ENCODE results near the gene SRGAP1.

SRGAP1 gene

DNA sequence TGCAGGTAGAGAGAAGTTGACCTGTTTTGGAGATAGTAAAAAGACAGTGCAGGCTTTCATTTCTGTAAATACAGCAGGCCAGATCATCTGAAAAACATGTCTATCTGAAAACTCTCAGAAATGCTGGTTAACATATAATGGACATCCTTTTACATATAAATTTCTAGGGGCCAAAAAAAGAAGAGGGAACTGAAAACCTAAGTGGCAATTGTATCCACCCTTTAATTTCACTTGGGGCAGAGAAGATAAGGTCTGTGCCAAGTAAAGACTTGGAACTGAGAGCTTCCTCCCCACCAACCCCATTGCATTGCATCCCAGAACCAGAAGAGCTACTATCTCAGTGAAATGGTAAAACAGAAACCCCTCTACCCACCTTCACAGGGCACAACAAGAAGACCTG lies 141.0 kb downstream of the SRGAP1 start:
- Histone ChIP-seq H2AFZ (ENCODE audit: low read length) (no peak overlapping the region), H3K4me2 (ENCODE audit: low read depth, low read length) (no peak overlapping the region), H3K27ac (ENCODE audit: low read length) (no peak overlapping the region)

DNA sequence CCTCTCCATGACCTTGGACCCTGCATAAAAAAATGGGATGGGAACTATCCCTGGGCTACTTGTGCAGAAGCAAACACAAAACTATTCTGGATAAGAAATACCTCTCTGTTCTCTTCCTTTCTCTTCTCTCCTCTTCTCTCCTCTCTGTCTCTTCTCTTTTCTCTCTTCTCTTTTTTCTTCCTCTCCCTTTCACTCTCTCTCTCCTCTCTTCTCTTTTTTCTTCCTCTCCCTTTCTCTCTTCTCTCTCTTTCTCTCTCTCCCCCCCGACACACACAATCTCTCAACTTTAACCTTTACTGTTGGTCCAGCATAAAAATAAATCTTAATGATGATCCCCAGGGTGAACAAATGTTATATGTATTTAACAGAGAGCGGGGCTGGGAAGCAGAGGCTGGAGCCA lies 141.4 kb downstream of the SRGAP1 start:
- no peak overlapping the region for H3K4me2 ChIP-seq (ENCODE audit: low read depth, low read length)
- H3K27me3 ChIP-seq (replicated peaks; ENCODE audit: insufficient read depth, low read length), result no peaks in the 10 kb centered on the region
- no peak overlapping the region for H3K27ac ChIP-seq (ENCODE audit: low read length)
- H3K36me3 ChIP-seq (replicated peaks; ENCODE audit: insufficient read depth, low read length), result no peaks in the 10 kb centered on the region
- H3K79me2 ChIP-seq (ENCODE audit: low read length), result no peaks in the 10 kb centered on the region
- no peak overlapping the region for H3K9ac ChIP-seq (ENCODE audit: low read length)
- TF ChIP-seq EZH2phosphoT487 (IDR thresholded peaks at IDR 0.05; ENCODE audit: low read length) (no peak), EZH2 (optimal IDR thresholded peaks at IDR 0.05; ENCODE audit: low read depth, low read length) (no peak)
- TF ChIP-seq, protein P1, sequence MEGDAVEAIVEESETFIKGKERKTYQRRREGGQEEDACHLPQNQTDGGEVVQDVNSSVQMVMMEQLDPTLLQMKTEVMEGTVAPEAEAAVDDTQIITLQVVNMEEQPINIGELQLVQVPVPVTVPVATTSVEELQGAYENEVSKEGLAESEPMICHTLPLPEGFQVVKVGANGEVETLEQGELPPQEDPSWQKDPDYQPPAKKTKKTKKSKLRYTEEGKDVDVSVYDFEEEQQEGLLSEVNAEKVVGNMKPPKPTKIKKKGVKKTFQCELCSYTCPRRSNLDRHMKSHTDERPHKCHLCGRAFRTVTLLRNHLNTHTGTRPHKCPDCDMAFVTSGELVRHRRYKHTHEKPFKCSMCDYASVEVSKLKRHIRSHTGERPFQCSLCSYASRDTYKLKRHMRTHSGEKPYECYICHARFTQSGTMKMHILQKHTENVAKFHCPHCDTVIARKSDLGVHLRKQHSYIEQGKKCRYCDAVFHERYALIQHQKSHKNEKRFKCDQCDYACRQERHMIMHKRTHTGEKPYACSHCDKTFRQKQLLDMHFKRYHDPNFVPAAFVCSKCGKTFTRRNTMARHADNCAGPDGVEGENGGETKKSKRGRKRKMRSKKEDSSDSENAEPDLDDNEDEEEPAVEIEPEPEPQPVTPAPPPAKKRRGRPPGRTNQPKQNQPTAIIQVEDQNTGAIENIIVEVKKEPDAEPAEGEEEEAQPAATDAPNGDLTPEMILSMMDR (IDR thresholded peaks at IDR 0.05; ENCODE audit: low read length), result no peak
- H3K4me1 ChIP-seq (ENCODE audit: low read length), result no peaks in the 10 kb centered on the region
- H2AFZ ChIP-seq (ENCODE audit: low read length), result no peak overlapping the region
- H3K4me3 ChIP-seq (ENCODE audit: low read length), result no peak overlapping the region
- H3K9me2 ChIP-seq (replicated peaks; ENCODE audit: insufficient read depth, low read length), result no peaks in the 10 kb centered on the region
- H3K9me3 ChIP-seq (replicated peaks; ENCODE audit: insufficient read depth, low read length), result no peaks in the 10 kb centered on the region
- DNase-seq, result no peak
- no peaks in the 10 kb centered on the region for H3F3A ChIP-seq (ENCODE audit: insufficient read depth, low read length)
- H4K20me1 ChIP-seq (ENCODE audit: insufficient read depth, low read length), result no peaks in the 10 kb centered on the region

More for the DNA sequence above, 141.0 kb downstream of the SRGAP1 start:
- no peak for TF ChIP-seq EZH2 (optimal IDR thresholded peaks at IDR 0.05; ENCODE audit: low read depth, low read length)
- TF ChIP-seq, protein P1 (IDR thresholded peaks at IDR 0.05; ENCODE audit: low read length), result no peak
- no peak for TF ChIP-seq EZH2phosphoT487 (IDR thresholded peaks at IDR 0.05; ENCODE audit: low read length)
- Histone ChIP-seq H3F3A (ENCODE audit: insufficient read depth, low read length) (no peaks in the 10 kb centered on the region), H3K4me1 (ENCODE audit: low read length) (no peaks in the 10 kb centered on the region), H3K9ac (ENCODE audit: low read length) (no peak overlapping the region), H3K9me3 (replicated peaks; ENCODE audit: insufficient read depth, low read length) (no peaks in the 10 kb centered on the region), H3K9me2 (replicated peaks; ENCODE audit: insufficient read depth, low read length) (no peaks in the 10 kb centered on the region), H3K4me3 (ENCODE audit: low read length) (no peak overlapping the region), H4K20me1 (ENCODE audit: insufficient read depth, low read length) (no peaks in the 10 kb centered on the region), H3K36me3 (replicated peaks; ENCODE audit: insufficient read depth, low read length) (no peaks in the 10 kb centered on the region), H3K27me3 (replicated peaks; ENCODE audit: insufficient read depth, low read length) (no peaks in the 10 kb centered on the region), H3K79me2 (ENCODE audit: low read length) (no peaks in the 10 kb centered on the region)
- no peak for DNase-seq

DNA sequence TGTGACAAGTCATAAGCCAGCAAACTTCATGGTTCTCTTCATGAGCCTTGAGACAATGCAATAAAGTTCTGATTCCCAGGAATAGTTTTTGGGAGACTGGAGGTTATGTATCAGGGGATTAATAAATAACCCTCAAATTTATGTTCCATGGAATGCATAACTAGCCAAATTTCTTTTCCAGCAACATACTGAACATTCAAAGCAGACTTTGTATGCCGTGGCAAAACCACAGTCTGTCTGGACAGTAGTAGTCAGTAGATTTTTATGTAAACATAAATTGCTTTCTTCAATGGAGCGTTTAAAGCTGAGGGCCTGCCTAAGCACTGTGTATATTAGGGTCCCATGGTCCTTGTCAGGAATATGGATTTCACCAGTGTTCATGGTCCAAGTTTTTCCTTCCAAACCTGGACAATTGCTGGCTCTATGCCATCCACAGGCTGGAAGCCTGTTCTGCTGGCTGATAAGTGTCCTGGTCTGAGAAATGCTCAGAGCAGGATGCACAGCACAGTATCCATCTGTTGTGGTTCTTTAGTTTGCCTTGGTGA lies 144.9 kb downstream of the SRGAP1 start:
- Histone ChIP-seq H2AFZ (ENCODE audit: low read length) (no peak overlapping the region), H3K27me3 (replicated peaks; ENCODE audit: insufficient read depth, low read length) (no peaks in the 10 kb centered on the region), H4K20me1 (ENCODE audit: insufficient read depth, low read length) (no peaks in the 10 kb centered on the region), H3K79me2 (ENCODE audit: low read length) (no peaks in the 10 kb centered on the region), H3K4me3 (ENCODE audit: low read length) (no peak overlapping the region), H3K9ac (ENCODE audit: low read length) (no peak overlapping the region), H3F3A (ENCODE audit: insufficient read depth, low read length) (no peaks in the 10 kb centered on the region), H3K9me2 (replicated peaks; ENCODE audit: insufficient read depth, low read length) (no peaks in the 10 kb centered on the region), H3K36me3 (replicated peaks; ENCODE audit: insufficient read depth, low read length) (no peaks in the 10 kb centered on the region), H3K4me2 (ENCODE audit: low read depth, low read length) (no peak overlapping the region), H3K9me3 (replicated peaks; ENCODE audit: insufficient read depth, low read length) (no peaks in the 10 kb centered on the region), H3K4me1 (ENCODE audit: low read length) (no peaks in the 10 kb centered on the region), H3K27ac (ENCODE audit: low read length) (no peak overlapping the region)
- TF ChIP-seq EZH2 (optimal IDR thresholded peaks at IDR 0.05; ENCODE audit: low read depth, low read length) (no peak), EZH2phosphoT487 (IDR thresholded peaks at IDR 0.05; ENCODE audit: low read length) (no peak)
- TF ChIP-seq, protein P1 (IDR thresholded peaks at IDR 0.05; ENCODE audit: low read length), result no peak
- no peak for DNase-seq
